Measurements from ENCODE around the gene NQO2. TPM values are rescaled to one million over a fixed set of nuclear protein-coding genes. Genes with fewer than 3 reads are reported as not detected.
"Not testable (repeated sequence)": the region's sequence is repeated elsewhere in the genome, so short reads cannot be mapped to it uniquely, and the experiment has no call there.

The NQO2 gene
- total RNA-seq, 1 donor from 2014 or later: 6.1 TPM

DNA sequence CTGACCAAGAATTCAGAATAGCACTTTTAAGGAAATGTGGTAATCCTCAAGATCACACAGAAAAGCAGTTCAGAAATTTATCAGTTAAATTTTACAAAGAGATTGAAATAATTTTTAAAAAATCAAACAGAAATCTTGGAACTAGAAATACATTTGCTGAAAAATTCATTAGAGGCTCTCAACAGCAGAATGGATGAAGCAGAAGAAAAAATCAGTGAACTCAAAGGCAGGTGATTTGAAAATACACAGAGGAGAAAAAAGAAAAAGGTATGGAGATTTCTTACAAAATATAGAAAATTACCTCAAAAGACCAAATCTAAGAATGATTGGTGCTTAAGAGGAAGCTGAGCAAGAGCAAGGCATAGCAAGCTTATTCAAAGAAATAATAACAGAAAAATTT is 11.5 kb downstream of the NQO2 start:
- FAIRE-seq: no peak
- DNase-seq (ENCODE audit: low spot score in 2 of 2): no peak

DNA sequence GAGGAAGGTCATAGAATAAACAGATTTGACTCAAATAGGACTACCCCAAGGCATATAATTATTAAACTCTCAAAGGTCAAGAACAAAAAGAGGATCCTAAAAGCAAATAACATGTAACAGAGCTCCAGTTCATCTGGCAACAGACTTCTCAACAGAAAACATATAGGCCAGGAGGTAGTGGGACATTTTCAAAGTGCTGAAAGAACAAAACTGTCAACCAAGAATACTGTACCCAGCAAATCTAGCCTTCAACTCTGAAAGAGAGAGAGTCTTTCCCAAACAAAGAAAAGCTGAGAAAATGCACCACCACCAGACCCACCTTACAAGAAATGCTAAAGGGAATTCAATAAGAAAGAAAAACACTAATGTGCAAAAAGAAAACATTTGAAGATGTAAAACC is 11.9 kb downstream of the NQO2 start:
- no peak for FAIRE-seq

DNA sequence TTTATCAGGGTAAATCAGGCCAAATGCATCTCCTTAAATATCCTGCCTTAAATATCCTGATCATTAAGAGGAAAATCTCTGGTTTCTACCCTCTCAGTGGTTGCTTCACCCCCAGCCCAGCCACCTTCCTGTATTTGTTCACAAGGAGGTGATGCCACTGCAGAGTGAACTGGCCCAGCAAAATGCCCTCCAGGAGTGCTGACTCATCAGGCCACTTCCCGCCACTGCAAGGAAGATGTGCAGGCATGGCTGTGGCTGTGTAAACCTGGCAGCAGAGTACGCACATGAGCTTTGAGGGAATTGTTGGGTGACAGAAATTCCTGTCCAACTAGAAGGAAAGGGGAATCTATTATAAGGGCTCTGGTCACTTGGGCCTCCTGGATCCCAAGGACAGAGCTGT is 13.8 kb downstream of the NQO2 start:
- DNase-seq (ENCODE audit: low spot score in 2 of 2) (no peak), FAIRE-seq (no peak)

More for the DNA sequence above, 11.9 kb downstream of the NQO2 start:
- no peak for DNase-seq (ENCODE audit: low spot score in 2 of 2)

DNA sequence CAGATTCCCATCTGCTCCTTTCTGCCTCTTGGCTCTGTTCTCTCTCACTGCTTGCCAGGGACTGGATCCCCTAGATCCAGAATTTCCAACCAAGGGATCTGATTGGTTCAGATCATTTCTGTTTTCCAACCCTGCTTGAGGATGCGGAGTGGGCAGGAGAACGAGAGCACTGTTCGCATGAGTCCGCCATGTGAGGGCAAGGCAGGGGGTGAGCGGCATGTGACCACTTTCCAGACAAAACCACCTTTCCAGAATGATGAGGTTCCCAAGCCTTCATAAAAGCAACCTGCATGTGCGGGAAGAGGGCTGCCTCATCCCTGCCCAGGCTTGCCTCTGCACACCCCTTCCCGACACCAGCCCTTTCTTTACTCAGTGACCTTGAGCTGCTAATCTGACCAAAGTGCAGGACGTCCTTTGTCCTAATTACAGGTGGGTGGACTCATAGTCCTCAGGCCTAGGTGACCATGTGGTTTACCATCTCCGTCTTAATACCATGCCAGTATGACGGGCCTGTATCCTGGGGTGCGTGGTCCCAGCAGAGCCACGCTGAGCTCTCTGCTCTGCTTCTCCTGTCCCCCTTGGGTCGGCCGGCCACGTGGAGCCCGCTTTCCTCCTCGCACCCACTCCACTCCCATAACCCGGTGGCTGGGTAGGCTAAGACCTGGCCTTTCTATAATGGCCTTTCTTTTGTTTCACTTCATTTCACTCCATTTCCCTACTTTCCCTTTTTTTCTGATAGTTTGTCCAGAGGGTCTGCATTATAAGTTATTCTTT is 14.4 kb downstream of the NQO2 start:
- FAIRE-seq (no peak), DNase-seq (ENCODE audit: low spot score in 2 of 2) (no peak)

DNA sequence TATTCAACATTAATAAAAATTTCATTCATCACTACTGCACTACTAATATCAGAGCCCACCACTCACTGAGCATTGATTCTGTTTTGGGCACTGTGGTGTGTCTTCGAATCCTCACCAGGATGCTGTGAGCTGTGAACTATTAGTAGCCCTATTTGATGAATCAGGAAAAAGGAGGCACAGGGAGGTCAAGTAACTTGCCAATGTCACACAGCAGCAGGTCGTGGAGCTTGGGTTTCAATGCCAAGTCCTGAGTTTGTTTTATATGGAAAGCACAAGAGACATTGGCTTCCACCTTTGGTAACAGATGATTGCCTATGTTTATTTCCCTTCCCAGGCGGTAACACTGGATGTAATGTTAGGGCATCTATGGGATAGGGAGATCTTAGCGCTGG is 15.0 kb downstream of the NQO2 start:
- FAIRE-seq (no peak), DNase-seq (ENCODE audit: low spot score in 2 of 2) (no peak)

DNA sequence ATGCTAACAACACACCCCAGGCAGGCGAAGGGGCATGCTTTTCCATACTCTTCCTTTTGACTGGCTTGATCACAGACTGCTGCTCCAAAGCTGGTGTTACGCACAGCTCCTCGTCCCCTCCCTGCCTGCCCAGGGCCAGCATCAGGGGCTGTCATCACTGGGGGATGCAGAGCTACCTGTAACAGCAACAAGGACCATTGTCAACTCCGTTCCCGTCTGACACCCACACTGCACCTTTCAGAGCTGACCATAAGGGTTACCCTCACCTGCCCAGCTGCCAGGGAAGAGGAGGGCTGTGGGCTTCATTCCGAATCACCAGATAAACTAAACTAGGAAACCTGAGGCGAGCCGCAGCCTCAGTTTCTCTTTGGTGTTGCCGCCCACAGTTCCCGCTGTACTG is 15.4 kb downstream of the NQO2 start:
- DNase-seq (ENCODE audit: low spot score in 2 of 2) (no peak), FAIRE-seq (no peak)

DNA sequence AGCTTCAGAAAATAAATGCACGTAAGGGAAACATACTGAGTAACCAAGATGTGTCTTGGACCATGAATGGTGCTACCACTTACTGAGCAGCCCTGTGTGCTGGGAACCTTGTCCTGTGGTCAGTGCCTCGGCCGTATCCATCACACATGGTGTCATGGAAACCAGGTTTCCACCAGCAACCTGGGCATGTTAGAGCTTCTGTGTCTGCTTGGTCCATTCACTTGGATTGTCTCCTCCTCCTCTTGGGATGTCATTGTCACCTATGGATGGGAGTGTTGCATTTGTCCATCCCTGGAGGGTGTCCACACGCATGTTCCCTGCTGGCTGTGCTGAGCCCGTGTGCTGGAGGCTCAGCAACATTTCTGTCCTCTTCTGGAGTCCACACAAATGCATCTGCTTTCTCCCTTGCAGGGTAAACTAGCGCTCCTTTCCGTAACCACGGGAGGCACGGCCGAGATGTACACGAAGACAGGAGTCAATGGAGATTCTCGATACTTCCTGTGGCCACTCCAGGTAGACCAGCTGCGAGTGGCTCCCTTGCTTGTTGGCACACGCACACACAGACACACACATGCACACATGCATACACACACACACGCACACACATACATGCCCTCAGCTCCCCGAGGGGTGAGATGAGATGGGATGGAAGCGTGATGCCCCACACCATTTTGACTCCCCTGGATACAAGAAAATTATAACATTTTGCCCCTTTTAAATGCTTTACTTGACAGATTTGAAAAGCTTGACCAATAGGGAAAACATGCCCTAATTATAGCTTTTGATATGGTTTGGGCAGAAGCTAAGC is 17.0 kb downstream of the NQO2 start:
- no peak for DNase-seq (ENCODE audit: low spot score in 2 of 2)
- no peak for FAIRE-seq

DNA sequence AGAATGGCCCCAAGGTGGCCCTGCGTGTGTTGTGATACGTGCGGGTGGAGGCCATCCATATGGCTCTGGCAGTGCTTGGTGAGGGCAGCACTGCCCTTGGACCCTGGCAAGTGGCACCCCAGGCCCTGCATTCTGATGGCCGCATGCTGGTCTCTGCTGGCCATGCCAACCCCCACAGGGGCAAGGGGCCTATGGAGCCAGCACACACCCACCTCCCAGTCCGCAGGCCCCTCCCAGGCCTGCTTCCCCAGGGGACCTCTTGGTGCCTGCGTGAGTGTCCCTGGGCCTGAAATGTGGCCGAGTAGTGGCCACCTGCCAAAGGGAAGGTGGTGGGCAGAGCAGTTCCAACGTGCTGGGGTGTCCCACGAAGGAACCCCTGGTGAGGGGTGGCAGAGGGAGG is 17.6 kb downstream of the NQO2 start:
- no peak for DNase-seq (ENCODE audit: low spot score in 2 of 2)
- FAIRE-seq: no peak

DNA sequence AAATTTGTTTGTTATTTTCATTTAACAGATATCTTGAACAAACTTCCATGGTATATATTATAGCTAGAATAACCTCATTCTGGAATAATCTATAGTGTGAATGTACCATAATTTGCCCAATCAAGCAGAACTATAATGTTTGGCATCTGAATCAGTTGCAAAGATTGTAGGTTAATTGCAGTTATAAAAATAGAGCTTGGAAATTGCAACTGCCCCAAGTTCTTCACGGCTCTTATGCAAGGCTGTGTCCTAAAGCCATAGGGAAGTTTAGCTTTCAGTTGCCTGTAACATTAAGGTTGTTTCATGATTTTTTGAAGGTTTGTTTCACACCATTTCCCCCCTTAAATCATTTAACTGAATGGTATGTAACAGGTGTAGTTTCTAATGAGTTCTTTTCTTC is 19.4 kb downstream of the NQO2 start:
- DNase-seq (ENCODE audit: low spot score in 2 of 2) (no peak), FAIRE-seq (no peak)

DNA sequence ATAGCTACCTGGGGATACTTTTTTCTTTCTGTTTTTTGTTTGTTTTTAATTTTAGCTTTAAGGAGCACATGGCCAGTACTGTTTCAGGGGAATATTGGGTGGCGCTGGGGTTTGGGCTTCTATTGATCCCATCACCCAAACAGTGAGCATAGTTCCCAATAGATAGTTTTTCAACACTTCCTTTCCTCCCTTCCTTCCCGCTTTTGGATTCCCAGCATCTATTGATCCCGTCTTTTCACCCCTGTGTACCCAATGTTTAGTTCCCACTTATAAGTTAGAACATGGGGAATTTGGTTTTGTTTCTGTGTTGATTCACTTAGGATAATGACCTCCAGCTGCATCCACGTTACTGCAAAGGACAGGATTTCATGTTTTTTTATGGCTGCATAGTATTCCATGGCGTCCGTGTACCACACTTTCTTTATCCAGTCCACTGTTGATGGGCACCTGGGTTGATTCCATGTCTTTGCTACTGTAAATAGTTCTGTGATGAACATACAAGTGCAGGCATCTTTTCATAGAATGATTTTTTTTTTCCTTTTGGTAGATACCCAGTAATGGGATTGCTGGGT is 20.1 kb downstream of the NQO2 start:
- no peak for FAIRE-seq
- no peak for DNase-seq (ENCODE audit: low spot score in 2 of 2)

DNA sequence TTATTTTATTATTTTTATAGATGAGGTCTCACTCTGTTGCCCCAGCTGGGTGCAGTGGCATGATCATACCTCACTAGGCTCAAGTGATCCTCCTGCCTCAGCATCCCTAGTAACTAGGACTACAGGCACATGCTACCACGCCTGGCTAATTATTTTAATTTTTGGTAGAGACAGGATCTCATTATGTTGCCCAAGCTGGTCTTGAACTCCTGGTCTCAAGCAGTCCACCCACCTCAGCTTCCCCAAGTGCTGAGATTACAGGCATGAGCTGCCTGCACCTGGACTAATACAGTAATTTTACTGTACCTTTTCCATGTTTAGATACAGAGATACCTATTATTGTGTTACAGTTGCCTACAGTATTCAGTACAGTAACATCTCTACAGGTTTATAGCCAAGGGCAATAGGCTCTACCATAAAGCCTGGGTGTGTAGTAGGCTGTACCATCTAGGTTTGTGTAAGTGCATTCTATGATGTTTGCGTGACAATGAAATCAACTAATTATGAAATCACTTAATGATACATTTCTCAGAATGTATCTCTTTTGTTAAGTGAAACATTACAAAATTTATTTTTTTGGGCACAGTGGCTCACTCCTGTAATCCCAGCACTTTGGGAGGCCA is 21.4 kb downstream of the NQO2 start:
- not testable (repeated sequence) for FAIRE-seq; DNase-seq (ENCODE audit: low spot score in 2 of 2)

DNA sequence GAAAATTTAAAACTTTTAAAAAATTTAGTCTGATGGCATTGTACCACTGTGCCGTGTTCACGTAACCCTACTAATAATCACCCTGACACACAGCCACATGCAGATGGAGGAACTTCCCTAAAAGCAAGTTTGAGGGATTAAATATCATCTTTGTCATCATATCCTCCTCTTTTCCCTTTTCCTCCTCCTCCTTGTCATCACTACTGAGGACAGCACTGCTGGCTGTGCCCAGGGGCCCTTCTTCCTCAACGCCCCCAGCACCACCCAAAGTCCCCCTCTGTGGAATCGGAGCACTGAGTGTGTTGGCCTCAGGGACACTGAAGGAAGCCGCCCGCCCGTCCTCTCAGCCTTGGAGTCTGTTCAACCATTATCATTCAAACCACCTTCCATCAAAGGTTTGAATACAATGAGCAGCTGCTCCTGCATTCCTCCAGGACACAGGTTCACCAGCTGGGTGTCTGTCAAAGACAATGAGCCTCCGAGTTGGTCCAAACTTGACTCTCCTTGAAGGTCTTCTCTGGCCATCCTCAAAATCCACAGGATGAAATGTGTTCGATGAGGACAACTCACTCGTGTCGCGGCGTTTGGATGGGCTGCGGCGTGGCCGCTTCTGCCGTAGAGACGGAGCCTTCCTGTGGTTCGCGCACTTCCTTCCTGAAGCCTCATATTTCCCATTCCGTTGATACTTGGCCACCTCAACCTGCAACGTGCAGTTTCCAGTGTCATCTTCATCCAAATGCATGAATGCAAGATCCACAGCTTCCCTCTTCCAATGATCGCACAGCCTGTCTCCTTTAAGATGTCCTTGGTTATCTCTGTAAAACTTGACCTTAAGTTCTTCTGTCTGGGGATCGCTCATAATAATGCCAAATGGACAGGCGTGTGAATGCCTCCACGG is 23.3 kb downstream of the NQO2 start:
- no peak for FAIRE-seq
- no peak for DNase-seq (ENCODE audit: low spot score in 2 of 2)

DNA sequence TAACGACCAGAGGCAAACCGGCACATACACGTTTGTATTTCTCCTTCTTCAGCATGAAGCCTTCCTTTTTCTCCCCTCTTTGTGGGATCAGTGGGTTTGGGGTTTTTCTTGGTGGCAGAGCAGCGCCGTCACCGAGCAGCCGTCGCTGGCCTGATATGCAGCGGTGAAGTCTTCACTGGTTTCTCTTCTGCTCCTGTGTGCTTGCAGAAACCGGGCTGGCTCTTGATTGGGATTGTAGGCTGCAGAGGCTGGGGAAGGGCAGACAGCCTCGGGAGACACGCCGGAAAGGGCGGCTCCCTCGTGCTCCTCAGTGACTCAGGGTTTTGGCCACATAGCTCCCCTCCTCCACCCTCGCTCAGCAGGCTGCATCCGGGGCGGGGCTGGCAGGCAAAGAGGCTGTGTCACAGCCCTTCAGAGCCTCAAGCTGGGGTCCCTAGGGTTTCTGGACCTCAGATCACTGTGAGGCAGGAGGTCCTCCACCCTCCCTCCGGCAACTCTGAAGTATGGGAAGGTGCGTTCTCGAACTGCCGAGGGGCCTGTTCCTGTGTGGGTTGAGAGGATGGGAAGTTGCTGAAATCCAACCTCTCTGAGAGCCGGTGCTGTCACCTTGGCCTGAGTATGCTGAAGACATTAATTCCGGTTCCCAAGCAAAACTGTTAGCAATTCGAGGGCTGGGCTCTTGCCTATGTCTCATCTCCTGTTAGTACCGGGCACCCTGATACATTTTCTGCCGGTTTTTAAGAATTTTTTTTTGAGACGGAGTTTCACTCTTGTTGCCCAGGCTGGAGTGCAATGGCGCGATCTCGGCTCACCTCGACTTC is 24.2 kb downstream of the NQO2 start:
- DNase-seq (ENCODE audit: low spot score in 2 of 2) (peak; percentile 56 to 57), FAIRE-seq (no peak)

DNA sequence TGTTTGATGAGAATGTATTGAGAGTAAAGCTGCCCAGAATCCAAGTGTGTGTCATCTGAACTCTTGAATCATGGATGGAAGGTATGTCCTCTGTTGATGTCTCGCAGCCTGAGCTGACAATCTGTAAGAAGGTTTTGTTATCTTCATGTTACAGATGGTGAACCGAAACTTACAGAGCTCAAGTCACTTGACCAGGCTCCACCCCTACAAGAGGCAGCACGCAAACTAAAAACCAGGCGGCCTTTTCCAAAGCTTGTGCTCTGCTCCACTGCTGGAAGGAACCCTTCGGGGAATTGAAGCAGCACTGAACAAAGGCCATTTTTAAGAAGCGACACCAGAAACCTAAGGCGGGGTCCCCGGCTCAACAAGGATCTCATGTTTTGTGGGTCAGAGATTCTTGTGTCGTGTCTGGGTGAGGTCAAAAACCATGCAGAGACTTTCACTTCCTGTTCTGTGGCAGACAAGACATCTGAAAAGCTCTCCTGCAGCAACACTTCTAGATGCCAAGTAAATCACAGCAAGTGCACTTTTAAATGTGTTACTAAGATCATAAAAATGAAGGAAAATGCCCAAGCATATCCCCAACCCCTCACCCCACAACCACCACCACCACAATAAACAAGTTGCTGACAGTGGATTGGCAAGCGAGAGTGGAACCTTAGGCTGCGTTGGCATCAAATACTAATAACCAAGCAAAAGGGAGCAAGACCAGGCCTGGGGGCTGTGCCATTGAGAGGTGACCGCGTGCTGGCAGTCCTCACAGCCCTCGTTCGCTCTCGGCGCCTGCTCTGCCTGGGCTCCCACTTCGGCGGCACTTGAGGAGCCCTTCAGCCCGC is 27.3 kb downstream of the NQO2 start:
- DNase-seq (ENCODE audit: low spot score in 2 of 2): no peak
- FAIRE-seq: no peak

DNA sequence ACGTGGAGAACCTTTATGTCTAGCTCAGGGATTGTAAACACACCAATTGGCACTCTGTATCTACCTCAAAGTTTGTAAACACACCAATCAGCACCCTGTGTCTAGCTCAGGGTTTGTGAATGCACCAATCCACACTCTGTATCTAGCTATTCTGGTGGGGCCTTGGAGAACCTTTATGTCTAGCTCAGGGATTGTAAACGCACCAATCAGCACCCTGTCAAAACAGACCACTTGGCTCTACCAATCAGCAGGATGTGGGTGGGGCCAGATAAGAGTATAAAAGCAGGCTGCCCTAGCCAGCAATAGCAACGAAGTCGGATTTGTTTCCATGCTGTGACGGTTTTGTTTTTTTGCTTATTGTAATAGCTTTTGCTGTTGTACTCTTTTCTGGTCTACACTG is 28.5 kb downstream of the NQO2 start:
- DNase-seq (ENCODE audit: low spot score in 2 of 2): not testable (repeated sequence)

DNA sequence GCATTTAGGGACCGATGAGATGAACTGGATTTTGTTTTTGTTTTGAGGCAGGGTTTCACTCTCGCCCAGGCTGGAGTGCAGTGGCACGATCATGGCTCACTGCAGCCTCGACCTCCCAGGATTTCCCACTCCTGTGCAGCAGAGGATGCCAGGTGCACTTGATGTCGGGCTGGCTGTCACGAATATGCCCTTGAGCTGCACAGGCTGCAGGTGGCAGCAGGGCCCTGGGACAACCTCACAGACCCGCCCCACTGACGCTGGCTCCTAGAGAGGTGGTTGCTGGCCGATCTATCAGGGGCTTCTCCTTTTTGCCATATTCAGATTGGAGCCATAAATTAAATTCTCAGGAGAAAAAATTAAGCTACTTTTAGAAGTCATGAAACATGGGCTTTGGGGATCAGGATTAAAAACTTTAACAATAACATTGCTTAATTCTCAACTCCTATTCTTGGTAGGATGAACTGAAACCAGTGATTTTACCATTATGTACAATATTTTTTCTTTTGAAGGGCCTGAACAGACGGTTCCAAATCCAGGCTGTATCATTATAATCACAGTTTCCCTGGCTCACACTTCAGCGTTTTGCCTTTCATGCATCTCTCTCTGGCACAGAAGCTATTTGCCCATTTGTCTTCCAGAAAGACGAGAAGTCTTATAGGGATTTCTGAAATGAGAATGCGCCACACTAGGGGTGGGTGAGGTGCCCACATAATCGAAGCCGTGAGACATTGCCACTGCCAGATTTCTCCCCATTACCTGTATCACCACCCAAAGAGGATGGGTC is 32.4 kb downstream of the NQO2 start:
- DNase-seq (ENCODE audit: low spot score in 2 of 2) (no peak), FAIRE-seq (no peak)

More for the DNA sequence above, 28.5 kb downstream of the NQO2 start:
- FAIRE-seq: not testable (repeated sequence)

DNA sequence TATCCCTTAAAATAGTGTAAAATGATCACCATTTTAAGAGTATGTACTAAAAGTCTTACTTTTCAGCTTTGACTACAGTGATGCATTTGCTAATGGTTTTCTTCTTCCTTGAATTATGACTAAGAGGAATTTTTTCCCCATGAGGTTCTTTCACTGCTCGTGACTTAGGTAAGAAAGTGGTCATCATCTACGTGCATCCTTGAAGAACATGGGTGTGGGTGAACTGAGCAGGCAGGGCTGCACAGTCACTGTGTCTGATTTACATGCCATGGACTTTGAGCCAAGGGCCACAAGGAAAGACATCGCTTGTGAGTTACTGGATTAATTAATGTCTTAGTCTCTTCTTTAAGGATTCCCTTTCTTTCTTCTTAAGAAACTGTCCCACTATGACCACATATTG is 33.3 kb downstream of the NQO2 start:
- FAIRE-seq (no peak), DNase-seq (ENCODE audit: low spot score in 2 of 2) (no peak)

DNA sequence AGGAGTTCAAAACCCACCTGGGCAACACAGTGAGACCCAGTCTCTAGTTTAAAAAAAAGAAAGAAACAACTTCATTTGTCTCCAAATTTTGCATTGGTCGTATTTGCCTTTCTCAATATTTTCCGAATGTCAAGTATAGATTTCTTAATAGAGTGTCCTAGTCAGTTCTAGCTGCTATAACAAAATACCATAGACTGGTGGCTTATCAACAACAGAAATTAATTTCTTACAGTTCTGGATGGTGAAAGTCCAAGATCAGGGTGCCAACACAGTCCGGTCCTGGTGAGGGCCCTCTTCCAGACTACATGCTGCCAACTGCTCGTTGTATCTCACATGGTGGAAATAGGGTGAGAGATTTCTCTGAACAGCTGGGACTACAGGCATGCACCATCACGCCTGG is 34.0 kb downstream of the NQO2 start:
- FAIRE-seq: no peak
- no peak for DNase-seq (ENCODE audit: low spot score in 2 of 2)
